NCI-H345 treated with DMSO at 0.1 percent for 48 hours (cell line): ENCODE results near the gene GNAL.

Experiments used
- DNase-seq: peaks from one replicate; lab custom pipeline; 2025; ENCODE audit not compliant: unreplicated experiment; lab: John Stamatoyannopoulos, UW

GNAL gene

GRCh38 chr18:11719621-11720020 is 30.6 kb downstream of the GNAL start:
- DNase-seq: no peak

GRCh38 chr18:11721720-11722119 is 32.7 kb downstream of the GNAL start:
- no peak for DNase-seq

GRCh38 chr18:11724781-11725180 is 35.7 kb downstream of the GNAL start:
- DNase-seq: no peak

- no peak for DNase-seq
Measured at GRCh38 chr18:11726556-11726955, 37.5 kb downstream of the GNAL start.

- no peak for DNase-seq
Measured at GRCh38 chr18:11728249-11728648, 39.2 kb downstream of the GNAL start.

- DNase-seq: no peak
Measured at GRCh38 chr18:11729556-11729955, 40.5 kb downstream of the GNAL start.

- DNase-seq: peak; percentile 9
Measured at GRCh38 chr18:11733031-11733430, 44.0 kb downstream of the GNAL start.

GRCh38 chr18:11736656-11737055 is 47.6 kb downstream of the GNAL start:
- no peak for DNase-seq

GRCh38 chr18:11739893-11740292 is 50.8 kb downstream of the GNAL start:
- DNase-seq: no peak

GRCh38 chr18:11740461-11740860 is 51.4 kb downstream of the GNAL start:
- DNase-seq: no peak

GRCh38 chr18:11741505-11742145 is 52.6 kb downstream of the GNAL start:
- DNase-seq: no peak

GRCh38 chr18:11745521-11745920 is 56.5 kb downstream of the GNAL start:
- DNase-seq: no peak

GRCh38 chr18:11747286-11747685 is 58.2 kb downstream of the GNAL start:
- no peak for DNase-seq

- peak; percentile 38 for DNase-seq
Measured at GRCh38 chr18:11747731-11748130, 58.7 kb downstream of the GNAL start.

- DNase-seq: no peak
Measured at GRCh38 chr18:11749305-11749704, 60.2 kb downstream of the GNAL start.

GRCh38 chr18:11750171-11750570 is 61.1 kb downstream of the GNAL start:
- no peak for DNase-seq

GRCh38 chr18:11750581-11751310 is 61.7 kb downstream of the GNAL start:
- DNase-seq: no peak

GRCh38 chr18:11751341-11752115 is 62.5 kb downstream of the GNAL start:
- DNase-seq: no peak

- peak; percentile 4 for DNase-seq
Measured at GRCh38 chr18:11752116-11752911, 63.2 kb downstream of the GNAL start.

GRCh38 chr18:11754979-11755378 is 65.9 kb downstream of the GNAL start:
- no peak for DNase-seq

GRCh38 chr18:11757084-11757590 is 68.1 kb downstream of the GNAL start:
- DNase-seq: no peak
